Measurements from ENCODE around the gene IFT80. TPM values are rescaled to one million over a fixed set of nuclear protein-coding genes. Genes with fewer than 3 reads are reported as not detected.

The IFT80 gene
- total and polyA plus RNA-seq, 2 donors from 2014 or later: 17.5 to 36.6 TPM

- Histone ChIP-seq H3K9me3 (ENCODE audit: control insufficient read depth in 2 of 3, insufficient read depth in 1 of 3, low read length in 3 of 3) (no peaks in the 10 kb centered on the region), H3K4me1 (ENCODE audit: control insufficient read depth in 2 of 3, insufficient read depth in 2 of 3, low read depth in 1 of 3, low read length in 3 of 3) (no peaks in the 10 kb centered on the region), H3K9ac (ENCODE audit: low read length in 3 of 3) (no peak overlapping the region), H3K27ac (ENCODE audit: low read depth in 2 of 2, low read length in 2 of 2) (no peak overlapping the region), H3K27me3 (ENCODE audit: control insufficient read depth, insufficient read depth, low read length) (no peaks in the 10 kb centered on the region), H3K36me3 (ENCODE audit: control insufficient read depth in 2 of 3, insufficient read depth in 3 of 3, low read length in 3 of 3) (no peaks in the 10 kb centered on the region), H3K4me3 (ENCODE audit: low read length in 3 of 3) (no peak overlapping the region)
- no peak for TF ChIP-seq CTCF (IDR thresholded peaks at IDR 0.05; ENCODE audit: borderline replicate concordance, extremely low read depth, insufficient read depth)
- FAIRE-seq (no peak), DNase-seq (no peak)
- intact Hi-C loops (cut with DNase I): no loop called here
Measured at GRCh38 chr3:160314995-160315394, 84.0 kb downstream of the IFT80 start.

DNA sequence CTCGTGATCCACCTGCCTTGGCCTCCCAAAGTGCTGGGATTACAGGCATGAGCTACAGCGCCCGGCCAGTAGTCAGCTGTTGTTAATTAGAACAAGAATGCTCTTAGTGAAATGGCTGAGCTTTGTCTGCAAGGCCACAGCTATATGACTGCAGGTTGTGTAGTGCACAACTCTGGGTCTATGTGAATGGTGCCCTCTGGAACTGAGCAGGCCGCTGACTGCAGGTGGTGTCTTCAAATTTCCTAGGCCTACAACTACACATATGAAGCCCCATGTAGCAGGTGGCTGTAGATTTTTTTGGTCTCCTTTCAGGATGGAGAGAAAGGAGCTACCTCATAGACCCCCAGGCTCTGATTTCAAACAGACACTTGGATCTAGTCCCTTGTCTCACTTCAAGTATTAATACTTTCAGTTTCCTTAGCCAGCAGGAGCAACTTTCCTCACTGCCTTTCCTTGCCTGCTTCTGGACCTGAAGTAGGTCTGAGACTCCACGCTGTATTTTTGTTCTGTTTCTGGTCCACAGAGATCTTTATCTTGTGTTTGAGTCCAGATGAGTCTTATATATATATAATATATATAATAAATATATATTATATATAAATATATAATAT is 86.9 kb downstream of the IFT80 start:
- FAIRE-seq (no peak), DNase-seq (no peak)
- H3K27me3 ChIP-seq (ENCODE audit: control insufficient read depth, insufficient read depth, low read length): no peaks in the 10 kb centered on the region
- no peak for TF ChIP-seq CTCF (IDR thresholded peaks at IDR 0.05; ENCODE audit: borderline replicate concordance, extremely low read depth, insufficient read depth)
- H3K9me3 ChIP-seq (ENCODE audit: control insufficient read depth in 2 of 3, insufficient read depth in 1 of 3, low read length in 3 of 3): no peaks in the 10 kb centered on the region
- no peak overlapping the region for H3K27ac ChIP-seq (ENCODE audit: low read depth in 2 of 2, low read length in 2 of 2)
- intact Hi-C loops (cut with DNase I): no loop called here
- no peaks in the 10 kb centered on the region for H3K4me1 ChIP-seq (ENCODE audit: control insufficient read depth in 2 of 3, insufficient read depth in 2 of 3, low read depth in 1 of 3, low read length in 3 of 3)
- H3K4me3 ChIP-seq (ENCODE audit: low read length in 3 of 3): no peak overlapping the region
- no peak overlapping the region for H3K9ac ChIP-seq (ENCODE audit: low read length in 3 of 3)
- H3K36me3 ChIP-seq (ENCODE audit: control insufficient read depth in 2 of 3, insufficient read depth in 3 of 3, low read length in 3 of 3): peaks cover 0 to 4% (median 0%) of the 10 kb centered on the region in 3 donors

DNA sequence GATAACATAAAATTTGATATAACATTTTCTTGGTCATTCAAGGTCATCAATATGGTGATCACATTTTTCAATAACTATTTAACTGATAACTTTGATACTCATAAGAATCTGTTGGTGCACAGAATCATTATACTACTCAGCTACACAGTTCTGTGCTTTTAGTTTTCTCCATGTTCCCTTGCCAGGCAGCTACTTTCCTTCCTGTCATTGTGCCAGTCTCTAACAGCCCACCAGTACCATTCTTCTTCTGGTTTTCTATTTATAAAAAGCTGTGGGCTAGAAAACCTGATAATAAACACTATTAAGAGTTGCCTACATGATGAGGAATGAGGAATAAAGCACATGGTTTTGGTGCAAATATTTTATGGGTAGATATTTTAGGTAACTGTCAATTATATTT is 96.2 kb downstream of the IFT80 start:
- Histone ChIP-seq H3K9ac (ENCODE audit: low read length in 3 of 3) (no peak overlapping the region), H3K4me1 (ENCODE audit: control insufficient read depth in 2 of 3, insufficient read depth in 2 of 3, low read depth in 1 of 3, low read length in 3 of 3) (no peaks in the 10 kb centered on the region), H3K27ac (ENCODE audit: low read depth in 2 of 2, low read length in 2 of 2) (no peak overlapping the region), H3K27me3 (ENCODE audit: control insufficient read depth, insufficient read depth, low read length) (no peaks in the 10 kb centered on the region), H3K4me3 (ENCODE audit: low read length in 3 of 3) (no peak overlapping the region), H3K36me3 (ENCODE audit: control insufficient read depth in 2 of 3, insufficient read depth in 3 of 3, low read length in 3 of 3) (peaks cover 0 to 10% (median 0%) of the 10 kb centered on the region in 3 donors), H3K9me3 (ENCODE audit: control insufficient read depth in 2 of 3, insufficient read depth in 1 of 3, low read length in 3 of 3) (no peaks in the 10 kb centered on the region)
- no peak for TF ChIP-seq CTCF (IDR thresholded peaks at IDR 0.05; ENCODE audit: borderline replicate concordance, extremely low read depth, insufficient read depth)
- no peak for FAIRE-seq
- no peak for DNase-seq
- intact Hi-C loops (cut with DNase I): no loop called here

DNA sequence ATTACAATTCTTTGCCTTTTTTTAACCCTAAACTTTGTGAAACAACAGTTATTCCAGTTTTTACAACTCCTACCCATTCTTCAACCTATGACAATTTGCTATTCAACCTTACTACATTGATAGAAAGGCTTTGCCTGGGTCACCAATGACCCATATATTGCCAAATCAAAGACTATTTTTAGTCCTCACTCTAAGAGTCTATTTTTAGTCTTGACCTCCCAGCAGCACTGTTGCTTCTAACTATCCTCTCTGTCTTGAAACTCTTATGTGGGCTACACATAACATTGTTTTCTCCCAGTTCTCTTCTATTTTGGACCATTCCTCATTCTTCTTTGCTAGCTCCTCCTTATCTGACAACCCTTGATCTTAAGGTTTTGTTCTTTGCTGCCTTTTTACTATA is 102.4 kb downstream of the IFT80 start:
- Histone ChIP-seq H3K4me3 (ENCODE audit: low read length in 3 of 3) (no peak overlapping the region), H3K36me3 (ENCODE audit: control insufficient read depth in 2 of 3, insufficient read depth in 3 of 3, low read length in 3 of 3) (no peaks in the 10 kb centered on the region), H3K4me1 (ENCODE audit: control insufficient read depth in 2 of 3, insufficient read depth in 2 of 3, low read depth in 1 of 3, low read length in 3 of 3) (peaks cover 0 to 5% (median 0%) of the 10 kb centered on the region in 3 donors), H3K27me3 (ENCODE audit: control insufficient read depth, insufficient read depth, low read length) (no peaks in the 10 kb centered on the region), H3K9me3 (ENCODE audit: control insufficient read depth in 2 of 3, insufficient read depth in 1 of 3, low read length in 3 of 3) (no peaks in the 10 kb centered on the region), H3K9ac (ENCODE audit: low read length in 3 of 3) (no peak overlapping the region), H3K27ac (ENCODE audit: low read depth in 2 of 2, low read length in 2 of 2) (no peak overlapping the region)
- no peak for TF ChIP-seq CTCF (IDR thresholded peaks at IDR 0.05; ENCODE audit: borderline replicate concordance, extremely low read depth, insufficient read depth)
- DNase-seq (no peak), FAIRE-seq (no peak)
- intact Hi-C loops (cut with DNase I): no loop called here

All from kidney (tissue), 14 donors.